ENCODE results near the gene CYP27B1.
A peak's percentile ranks its signal among the peaks of the same experiment; 100 is the strongest.

Gene CYP27B1

GRCh38 chr12:57744777-57745484 is 21.9 kb downstream of the CYP27B1 start, which contains the start of gene TSPAN31:
Gene TSPAN31 (plus strand): TSS chr12:57745039. CDS start chr12:57745155, 116 bp downstream.
- Histone ChIP-seq H3K23ac (ENCODE audit: low read length) (no peak within 1 kb of the TSS), H4K5ac (ENCODE audit: low read length) (no peak within 1 kb of the TSS)
- no CpG with 5 or more reads among the region's 29 CpGs for WGBS (ENCODE audit: extremely low coverage, insufficient coverage, low lambda C conversion rate)

GRCh38 chr12:57744194-57744776 is 22.6 kb downstream of the CYP27B1 start:
- Histone ChIP-seq H3K18ac (ENCODE audit: low read length) (peak overlapping the region; percentile 35), H3K79me2 (ENCODE audit: control insufficient read depth, insufficient read depth, low read length) (no peaks in the 10 kb centered on the region), H3K4me3 (ENCODE audit: low read length) (peak overlapping the region; percentile 28), H3K9ac (ENCODE audit: low read length) (peak overlapping the region; percentile 46), H4K8ac (ENCODE audit: low read depth, low read length) (no peak overlapping the region), H3K79me1 (ENCODE audit: low read length) (no peaks in the 10 kb centered on the region), H2BK120ac (ENCODE audit: low read depth, low read length) (no peak overlapping the region), H3K4ac (ENCODE audit: low read depth, low read length) (no peak overlapping the region), H3K4me1 (ENCODE audit: control insufficient read depth, low read depth, low read length) (no peaks in the 10 kb centered on the region), H3K27me3 (ENCODE audit: insufficient read depth, low read length, poor library complexity) (peaks cover 17% of the 10 kb centered on the region), H4K5ac (ENCODE audit: low read length) (no peak overlapping the region), H2BK15ac (replicated peaks; ENCODE audit: low read depth) (no peak overlapping the region), H2AK5ac (ENCODE audit: low read length) (no peak overlapping the region), H3K4me2 (ENCODE audit: low read length) (peak overlapping the region; percentile 36), H3K56ac (ENCODE audit: low read length) (peak overlapping the region; percentile 73), H3K27ac (ENCODE audit: low read depth, low read length) (no peak overlapping the region), H3K23ac (ENCODE audit: low read length) (no peak overlapping the region), H3K36me3 (ENCODE audit: control insufficient read depth, insufficient read depth, low read length) (peaks cover 5% of the 10 kb centered on the region), H2BK5ac (ENCODE audit: low read length) (no peak overlapping the region)
- no CpG with 5 or more reads among the region's 21 CpGs for WGBS (ENCODE audit: extremely low coverage, insufficient coverage, low lambda C conversion rate)
- DNase-seq = no peak

More at GRCh38 chr12:57744777-57745484, 21.9 kb downstream of the CYP27B1 start, which contains the start of gene TSPAN31:
- Histone ChIP-seq H2BK15ac (replicated peaks; ENCODE audit: low read depth) (no peak within 1 kb of the TSS), H3K4me2 (ENCODE audit: low read length) (peak within 1 kb of the TSS; percentile 84), H3K9ac (ENCODE audit: low read length) (peak within 1 kb of the TSS; percentile 83), H3K36me3 (ENCODE audit: control insufficient read depth, insufficient read depth, low read length) (peaks cover 5% of the 10 kb centered on the region), H3K56ac (ENCODE audit: low read length) (peak within 1 kb of the TSS; percentile 94), H3K27me3 (ENCODE audit: insufficient read depth, low read length, poor library complexity) (peaks cover 10% of the 10 kb centered on the region), H3K18ac (ENCODE audit: low read length) (peak within 1 kb of the TSS; percentile 94), H2BK120ac (ENCODE audit: low read depth, low read length) (no peak within 1 kb of the TSS), H2AK5ac (ENCODE audit: low read length) (no peak within 1 kb of the TSS), H3K4ac (ENCODE audit: low read depth, low read length) (peak within 1 kb of the TSS; percentile 96), H3K27ac (ENCODE audit: low read depth, low read length) (peak within 1 kb of the TSS; percentile 69), H3K79me1 (ENCODE audit: low read length) (no peaks in the 10 kb centered on the region), H3K4me1 (ENCODE audit: control insufficient read depth, low read depth, low read length) (no peaks in the 10 kb centered on the region), H2BK5ac (ENCODE audit: low read length) (peak within 1 kb of the TSS; percentile 94), H3K79me2 (ENCODE audit: control insufficient read depth, insufficient read depth, low read length) (no peaks in the 10 kb centered on the region), H4K8ac (ENCODE audit: low read depth, low read length) (peak within 1 kb of the TSS; percentile 93), H3K4me3 (ENCODE audit: low read length) (peak within 1 kb of the TSS; percentile 89)
- peak; percentile 98 for DNase-seq

- Histone ChIP-seq H3K36me3 (ENCODE audit: control insufficient read depth, insufficient read depth, low read length) (peaks cover 5% of the 10 kb centered on the region), H3K4me3 (ENCODE audit: low read length) (no peak overlapping the region), H2AK5ac (ENCODE audit: low read length) (no peak overlapping the region), H3K27me3 (ENCODE audit: insufficient read depth, low read length, poor library complexity) (peaks cover 19% of the 10 kb centered on the region), H3K79me1 (ENCODE audit: low read length) (no peaks in the 10 kb centered on the region), H3K18ac (ENCODE audit: low read length) (no peak overlapping the region), H2BK15ac (replicated peaks; ENCODE audit: low read depth) (no peak overlapping the region), H2BK120ac (ENCODE audit: low read depth, low read length) (no peak overlapping the region), H3K9ac (ENCODE audit: low read length) (no peak overlapping the region), H3K23ac (ENCODE audit: low read length) (no peak overlapping the region), H3K4me2 (ENCODE audit: low read length) (no peak overlapping the region), H3K79me2 (ENCODE audit: control insufficient read depth, insufficient read depth, low read length) (no peaks in the 10 kb centered on the region), H3K56ac (ENCODE audit: low read length) (no peak overlapping the region), H3K4me1 (ENCODE audit: control insufficient read depth, low read depth, low read length) (no peaks in the 10 kb centered on the region), H4K5ac (ENCODE audit: low read length) (no peak overlapping the region), H3K4ac (ENCODE audit: low read depth, low read length) (no peak overlapping the region), H3K27ac (ENCODE audit: low read depth, low read length) (no peak overlapping the region), H2BK5ac (ENCODE audit: low read length) (no peak overlapping the region), H4K8ac (ENCODE audit: low read depth, low read length) (no peak overlapping the region)
- no peak for DNase-seq
- no CpG with 5 or more reads among the region's 2 CpGs for WGBS (ENCODE audit: extremely low coverage, insufficient coverage, low lambda C conversion rate)
Measured at GRCh38 chr12:57743769-57744168, 23.1 kb downstream of the CYP27B1 start.

GRCh38 chr12:57741844-57742738 is 24.8 kb downstream of the CYP27B1 start:
- no peak overlapping the region for H3K9ac ChIP-seq (ENCODE audit: low read length)
- no peaks in the 10 kb centered on the region for H3K79me2 ChIP-seq (ENCODE audit: control insufficient read depth, insufficient read depth, low read length)
- peaks cover 2% of the 10 kb centered on the region for H3K36me3 ChIP-seq (ENCODE audit: control insufficient read depth, insufficient read depth, low read length)
- no peak overlapping the region for H3K56ac ChIP-seq (ENCODE audit: low read length)
- no peak overlapping the region for H3K18ac ChIP-seq (ENCODE audit: low read length)
- H3K4me3 ChIP-seq (ENCODE audit: low read length) = no peak overlapping the region
- peaks cover 33% of the 10 kb centered on the region for H3K27me3 ChIP-seq (ENCODE audit: insufficient read depth, low read length, poor library complexity)
- H2AK5ac ChIP-seq (ENCODE audit: low read length) = no peak overlapping the region
- H4K5ac ChIP-seq (ENCODE audit: low read length) = no peak overlapping the region
- no peak overlapping the region for H2BK15ac ChIP-seq (replicated peaks; ENCODE audit: low read depth)
- no peak overlapping the region for H3K4me2 ChIP-seq (ENCODE audit: low read length)
- H3K4me1 ChIP-seq (ENCODE audit: control insufficient read depth, low read depth, low read length) = no peaks in the 10 kb centered on the region
- no CpG with 5 or more reads among the region's 14 CpGs for WGBS (ENCODE audit: extremely low coverage, insufficient coverage, low lambda C conversion rate)
- no peak overlapping the region for H2BK120ac ChIP-seq (ENCODE audit: low read depth, low read length)
- H3K79me1 ChIP-seq (ENCODE audit: low read length) = no peaks in the 10 kb centered on the region
- peak; percentile 54 for DNase-seq
- H3K23ac ChIP-seq (ENCODE audit: low read length) = no peak overlapping the region
- H2BK5ac ChIP-seq (ENCODE audit: low read length) = no peak overlapping the region
- no peak overlapping the region for H4K8ac ChIP-seq (ENCODE audit: low read depth, low read length)
- no peak overlapping the region for H3K4ac ChIP-seq (ENCODE audit: low read depth, low read length)
- no peak overlapping the region for H3K27ac ChIP-seq (ENCODE audit: low read depth, low read length)

- Histone ChIP-seq H2AK5ac (ENCODE audit: low read length) (no peak overlapping the region), H4K8ac (ENCODE audit: low read depth, low read length) (no peak overlapping the region), H3K4me1 (ENCODE audit: control insufficient read depth, low read depth, low read length) (peaks cover 2% of the 10 kb centered on the region), H3K56ac (ENCODE audit: low read length) (no peak overlapping the region), H3K79me2 (ENCODE audit: control insufficient read depth, insufficient read depth, low read length) (no peaks in the 10 kb centered on the region), H3K79me1 (ENCODE audit: low read length) (no peaks in the 10 kb centered on the region), H3K9ac (ENCODE audit: low read length) (no peak overlapping the region), H3K18ac (ENCODE audit: low read length) (no peak overlapping the region), H3K23ac (ENCODE audit: low read length) (no peak overlapping the region), H3K4me2 (ENCODE audit: low read length) (no peak overlapping the region), H3K4ac (ENCODE audit: low read depth, low read length) (no peak overlapping the region), H3K27me3 (ENCODE audit: insufficient read depth, low read length, poor library complexity) (peaks cover 40% of the 10 kb centered on the region), H2BK5ac (ENCODE audit: low read length) (no peak overlapping the region), H2BK15ac (replicated peaks; ENCODE audit: low read depth) (no peak overlapping the region), H4K5ac (ENCODE audit: low read length) (no peak overlapping the region), H3K27ac (ENCODE audit: low read depth, low read length) (no peak overlapping the region), H2BK120ac (ENCODE audit: low read depth, low read length) (no peak overlapping the region), H3K36me3 (ENCODE audit: control insufficient read depth, insufficient read depth, low read length) (no peaks in the 10 kb centered on the region), H3K4me3 (ENCODE audit: low read length) (no peak overlapping the region)
- no CpG with 5 or more reads among the region's 1 CpG for WGBS (ENCODE audit: extremely low coverage, insufficient coverage, low lambda C conversion rate)
- DNase-seq = no peak
Measured at GRCh38 chr12:57741413-57741789, 25.5 kb downstream of the CYP27B1 start.

All from mesendoderm (in vitro differentiated cells).